Stimulated activated naive CD8-positive, alpha-beta T cell treated with anti-CD3 and anti-CD28 coated beads, Interleukin-15, Interleukin-2, amounts not matched to agents 100 ng/mL and 50 ng/mL, for 24 hours (primary cell): ENCODE results near the gene NFAM1.

ENCODE experiments used
- H3K27ac Mint-ChIP-seq: one replicate; pipeline ENCODE4 v1.8.0; 2021; ENCODE audit warnings: mild to moderate bottlenecking, mixed read lengths
- H3K27me3 Mint-ChIP-seq: one replicate; pipeline ENCODE4 v1.8.0; 2021; ENCODE audit warnings: mixed read lengths
- H3K36me3 Mint-ChIP-seq: one replicate; pipeline ENCODE4 v1.8.0; 2021; ENCODE audit warnings: low read depth, mixed read lengths
- H3K4me1 Mint-ChIP-seq: one replicate; pipeline ENCODE4 v1.8.0; 2021; ENCODE audit warnings: low read depth, mixed read lengths
- H3K4me3 Mint-ChIP-seq: one replicate; pipeline ENCODE4 v1.8.0; 2021; ENCODE audit warnings: mild to moderate bottlenecking, mixed read lengths
- H3K9me3 Mint-ChIP-seq: one replicate; pipeline ENCODE4 v1.8.0; 2021; ENCODE audit warnings: mixed read lengths

NFAM1 gene

GRCh38 chr22:42431401-42432019, 693 bp downstream of the NFAM1 start:
- H3K27me3 Mint-ChIP-seq: peaks cover 8% of the 10 kb centered on the region
- no peak overlapping the region for H3K4me3 Mint-ChIP-seq
- no peaks in the 10 kb centered on the region for H3K36me3 Mint-ChIP-seq
- no peaks in the 10 kb centered on the region for H3K4me1 Mint-ChIP-seq
- no peak overlapping the region for H3K27ac Mint-ChIP-seq
- no peaks in the 10 kb centered on the region for H3K9me3 Mint-ChIP-seq

- H3K27me3 Mint-ChIP-seq: peaks cover 8% of the 10 kb centered on the region
- no peaks in the 10 kb centered on the region for H3K36me3 Mint-ChIP-seq
- H3K27ac Mint-ChIP-seq: no peak overlapping the region
- H3K4me1 Mint-ChIP-seq: no peaks in the 10 kb centered on the region
- no peaks in the 10 kb centered on the region for H3K9me3 Mint-ChIP-seq
- H3K4me3 Mint-ChIP-seq: no peak overlapping the region
Measured at GRCh38 chr22:42430528-42431125, 1.6 kb downstream of the NFAM1 start.

GRCh38 chr22:42428760-42429159, 3.4 kb downstream of the NFAM1 start:
- Mint-ChIP-seq H3K36me3 (no peaks in the 10 kb centered on the region), H3K27me3 (peaks cover 8% of the 10 kb centered on the region), H3K4me3 (no peak overlapping the region), H3K27ac (no peak overlapping the region), H3K9me3 (no peaks in the 10 kb centered on the region), H3K4me1 (no peaks in the 10 kb centered on the region)

GRCh38 chr22:42428025-42428424, 4.2 kb downstream of the NFAM1 start:
- Mint-ChIP-seq H3K4me3 (no peak overlapping the region), H3K36me3 (no peaks in the 10 kb centered on the region), H3K27ac (no peak overlapping the region), H3K27me3 (peaks cover 8% of the 10 kb centered on the region), H3K9me3 (no peaks in the 10 kb centered on the region), H3K4me1 (no peaks in the 10 kb centered on the region)

- Mint-ChIP-seq H3K27me3 (peaks cover 8% of the 10 kb centered on the region), H3K4me3 (no peak overlapping the region), H3K36me3 (no peaks in the 10 kb centered on the region), H3K4me1 (no peaks in the 10 kb centered on the region), H3K9me3 (no peaks in the 10 kb centered on the region), H3K27ac (no peak overlapping the region)
Measured at GRCh38 chr22:42427167-42427566, 5.0 kb downstream of the NFAM1 start.

GRCh38 chr22:42425989-42426355, 6.2 kb downstream of the NFAM1 start:
- H3K4me3 Mint-ChIP-seq: no peak overlapping the region

GRCh38 chr22:42425337-42425988, 6.7 kb downstream of the NFAM1 start:
- Mint-ChIP-seq H3K4me1 (no peaks in the 10 kb centered on the region), H3K4me3 (no peak overlapping the region), H3K36me3 (no peaks in the 10 kb centered on the region), H3K27me3 (peaks cover 4% of the 10 kb centered on the region), H3K27ac (no peak overlapping the region), H3K9me3 (no peaks in the 10 kb centered on the region)

More at GRCh38 chr22:42425989-42426355, 6.2 kb downstream of the NFAM1 start:
- no peak overlapping the region for H3K27ac Mint-ChIP-seq
- no peaks in the 10 kb centered on the region for H3K36me3 Mint-ChIP-seq
- no peaks in the 10 kb centered on the region for H3K9me3 Mint-ChIP-seq
- H3K4me1 Mint-ChIP-seq: no peaks in the 10 kb centered on the region
- H3K27me3 Mint-ChIP-seq: peaks cover 4% of the 10 kb centered on the region

GRCh38 chr22:42419243-42419881, 12.8 kb downstream of the NFAM1 start:
- peak overlapping the region; percentile 16 for H3K27ac Mint-ChIP-seq
- H3K4me1 Mint-ChIP-seq: no peaks in the 10 kb centered on the region
- H3K27me3 Mint-ChIP-seq: no peaks in the 10 kb centered on the region
- H3K36me3 Mint-ChIP-seq: no peaks in the 10 kb centered on the region
- H3K4me3 Mint-ChIP-seq: no peak overlapping the region
- no peaks in the 10 kb centered on the region for H3K9me3 Mint-ChIP-seq

- Mint-ChIP-seq H3K9me3 (no peaks in the 10 kb centered on the region), H3K4me1 (no peaks in the 10 kb centered on the region), H3K36me3 (no peaks in the 10 kb centered on the region), H3K27ac (no peak overlapping the region), H3K27me3 (no peaks in the 10 kb centered on the region), H3K4me3 (no peak overlapping the region)
Measured at GRCh38 chr22:42418811-42419242, 13.4 kb downstream of the NFAM1 start.

GRCh38 chr22:42417645-42418305, 14.4 kb downstream of the NFAM1 start:
- H3K9me3 Mint-ChIP-seq: no peaks in the 10 kb centered on the region
- H3K27ac Mint-ChIP-seq: no peak overlapping the region
- H3K27me3 Mint-ChIP-seq: no peaks in the 10 kb centered on the region
- H3K4me1 Mint-ChIP-seq: no peaks in the 10 kb centered on the region
- no peak overlapping the region for H3K4me3 Mint-ChIP-seq
- no peaks in the 10 kb centered on the region for H3K36me3 Mint-ChIP-seq

GRCh38 chr22:42416671-42417230, 15.5 kb downstream of the NFAM1 start:
- Mint-ChIP-seq H3K4me1 (no peaks in the 10 kb centered on the region), H3K9me3 (no peaks in the 10 kb centered on the region), H3K27me3 (no peaks in the 10 kb centered on the region), H3K27ac (no peak overlapping the region), H3K36me3 (no peaks in the 10 kb centered on the region), H3K4me3 (no peak overlapping the region)

GRCh38 chr22:42414565-42415303, 17.5 kb downstream of the NFAM1 start:
- Mint-ChIP-seq H3K4me1 (no peaks in the 10 kb centered on the region), H3K36me3 (no peaks in the 10 kb centered on the region), H3K9me3 (no peaks in the 10 kb centered on the region), H3K27me3 (no peaks in the 10 kb centered on the region), H3K4me3 (no peak overlapping the region), H3K27ac (no peak overlapping the region)

- no peaks in the 10 kb centered on the region for H3K27me3 Mint-ChIP-seq
- H3K27ac Mint-ChIP-seq: no peak overlapping the region
- H3K9me3 Mint-ChIP-seq: no peaks in the 10 kb centered on the region
- no peak overlapping the region for H3K4me3 Mint-ChIP-seq
- H3K36me3 Mint-ChIP-seq: no peaks in the 10 kb centered on the region
- H3K4me1 Mint-ChIP-seq: no peaks in the 10 kb centered on the region
Measured at GRCh38 chr22:42414021-42414420, 18.2 kb downstream of the NFAM1 start.

- Mint-ChIP-seq H3K36me3 (no peaks in the 10 kb centered on the region), H3K27ac (no peak overlapping the region), H3K4me3 (no peak overlapping the region), H3K4me1 (no peaks in the 10 kb centered on the region), H3K27me3 (no peaks in the 10 kb centered on the region), H3K9me3 (no peaks in the 10 kb centered on the region)
Measured at GRCh38 chr22:42412744-42413333, 19.4 kb downstream of the NFAM1 start.
